Esophagus squamous epithelium (tissue), 5 donors: ENCODE data around the gene SEMA4C. TPM values are rescaled to one million over a fixed set of nuclear protein-coding genes. Genes with fewer than 3 reads are reported as not detected.

Source experiments
- DNase-seq: peaks from one replicate; lab custom pipeline; 2025; lab: John Stamatoyannopoulos, UW
- H3K27ac ChIP-seq, 4 donors: fragments of 200-600 bp; sonication (generic); one replicate each; pipeline ENCODE4 v1.5.1; 2016 to 2019; ENCODE audit warnings: mild to moderate bottlenecking in 1 of 4
- H3K27me3 ChIP-seq, 4 donors: fragments of 200-600 bp; sonication (generic); 1 replicate in 3 of 4; 2 replicates in 1 of 4; pipeline versions ENCODE4 v1.5.1 to v1.6.0; 2017 to 2021; ENCODE audit warnings: antibody characterized with exemption in 1 of 4
- H3K36me3 ChIP-seq, 3 donors: fragments of 200-600 bp; sonication (generic); one replicate each; pipeline ENCODE4 v1.5.1; 2016 to 2019
- H3K4me1 ChIP-seq, 3 donors: fragments of 200-600 bp; sonication (generic); one replicate each; pipeline ENCODE4 v1.5.1; 2017 to 2019
- H3K4me3 ChIP-seq, 4 donors: fragments of 200-600 bp; sonication (generic); 1 replicate in 3 of 4; 2 replicates in 1 of 4; pipeline ENCODE4 v1.5.1; 2016 to 2019; ENCODE audit warnings: mild to moderate bottlenecking in 2 of 4, moderate library complexity in 1 of 4
- H3K9me3 ChIP-seq, 3 donors: fragments of 200-600 bp; sonication (generic); one replicate each; pipeline ENCODE4 v1.5.1; 2016 to 2019
- CTCF ChIP-seq, 6 experiments: fragments of 450-650 bp in 4 of 6; fragments of 200-600 bp in 2 of 6; sonication (generic) in 2 of 6; IDR thresholded peaks; one replicate each; pipeline ENCODE4 v1.5.1; 2016 to 2019; ENCODE audit warnings: antibody characterized with exemption in 6 of 6, mild to moderate bottlenecking in 4 of 6, moderate library complexity in 4 of 6
- POLR2A ChIP-seq, 4 donors: fragments of 450-650 bp; IDR thresholded peaks; one replicate each; pipeline ENCODE4 v1.6.1; 2017; ENCODE audit warnings: antibody characterized with exemption in 4 of 4, mild to moderate bottlenecking in 4 of 4, moderate library complexity in 3 of 4
- WGBS, 2 donors: methylation state at CpG; one replicate each; pipeline ENCODE4 v1.1.5; 2018; 5-methylcytosine and 5-hydroxymethylcytosine counted together
- intact Hi-C: fragments of 100-400 bp; cut with DNase I; formaldehyde crosslinking; loops from one replicate; pipeline ENCODE4 v1.15.0; 2022
- total RNA-seq, 4 donors: library from RNA; depleted of rRNA; stranded (reverse); fragments of >200 nt; gene quantifications; one replicate each; pipeline ENCODE4 v1.1.0, GENCODE V29; 2016
- donor health status: DM: yes; HTN: yes; CAD: no.

SEMA4C gene
- total RNA-seq, 4 donors from 2014 or later: 7.4 to 23.8 (median 12.8) TPM

- intact Hi-C loops: loop anchor here (5.0 kb wide), 1 partner anchor 35 kb away; no protein-coding TSS in a partner anchor
- H3K36me3 ChIP-seq: peaks cover 0 to 21% (median 3%) of the 10 kb centered on the region in 3 donors
- WGBS, 2 donors: 11 to 17% methylated on average over 2 to 13 of the region's 89 CpGs
- no peak for DNase-seq
- H3K9me3 ChIP-seq: no peaks in the 10 kb centered on the region
- no peak for TF ChIP-seq POLR2A (IDR thresholded peaks at IDR 0.05)
- TF ChIP-seq CTCF (IDR thresholded peaks at IDR 0.05): no peak
- peaks cover 23 to 54% (median 32%) of the 10 kb centered on the region in 3 donors for H3K4me1 ChIP-seq
- no peaks in the 10 kb centered on the region for H3K27me3 ChIP-seq
- peak overlapping the region; percentile 63 to 91 (median 75) for H3K4me3 ChIP-seq
- H3K27ac ChIP-seq: peak overlapping the region in 3 of 4 donors; percentile 91 to 99 (median 98)
Measured at GRCh38 chr2:96816836-96817702, 52.8 kb downstream of the SEMA4C start.

DNA sequence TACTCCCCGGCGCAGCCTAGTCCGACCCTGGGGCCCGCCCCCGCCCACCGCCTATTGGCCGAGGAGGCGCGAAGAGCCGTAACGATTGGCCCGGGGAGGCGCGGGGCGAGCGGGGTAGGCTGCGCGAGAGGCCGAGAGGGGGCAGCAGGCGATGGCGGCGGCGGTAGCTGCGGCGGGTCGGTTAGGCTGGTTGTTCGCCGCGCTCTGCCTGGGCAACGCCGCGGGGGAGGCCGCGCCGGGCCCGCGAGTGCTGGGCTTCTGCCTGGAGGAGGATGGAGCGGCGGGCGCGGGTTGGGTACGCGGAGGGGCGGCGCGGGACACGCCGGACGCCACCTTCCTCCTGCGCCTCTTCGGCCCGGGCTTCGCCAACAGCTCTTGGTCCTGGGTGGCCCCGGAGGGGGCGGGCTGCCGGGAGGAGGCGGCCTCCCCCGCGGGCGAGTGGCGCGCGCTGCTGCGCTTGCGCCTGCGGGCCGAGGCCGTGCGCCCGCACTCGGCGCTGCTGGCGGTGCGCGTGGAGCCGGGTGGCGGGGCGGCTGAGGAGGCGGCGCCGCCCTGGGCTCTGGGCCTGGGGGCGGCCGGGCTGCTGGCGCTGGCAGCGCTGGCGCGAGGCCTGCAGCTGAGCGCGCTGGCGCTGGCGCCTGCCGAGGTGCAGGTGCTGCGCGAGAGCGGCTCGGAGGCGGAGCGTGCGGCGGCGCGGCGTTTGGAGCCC lies 53.6 kb downstream of the SEMA4C start, which contains the start of gene CNNM3:
Gene CNNM3, plus strand, starts transcription at position 142 of the 709 bp plus-strand sequence. Its CDS starts 10 bp downstream, at position 152.
- DNase-seq: peak; percentile 60
- TF ChIP-seq POLR2A (IDR thresholded peaks at IDR 0.05): peak in 3 of 4 donors; percentile 26 to 88 (median 70)
- TF ChIP-seq CTCF (IDR thresholded peaks at IDR 0.05): peak; percentile 48 to 77 (median 66)
- intact Hi-C loops: loop anchor here (5.0 kb wide), 1 partner anchor 36 kb away; no protein-coding TSS in a partner anchor
- WGBS, 2 donors: no CpG with 5 or more reads among the region's 103 CpGs
- Histone ChIP-seq H3K4me3 (peak within 1 kb of the TSS; percentile 63 to 91 (median 75)), H3K4me1 (peaks cover 23 to 51% (median 32%) of the 10 kb centered on the region in 3 donors), H3K27me3 (no peaks in the 10 kb centered on the region), H3K9me3 (no peaks in the 10 kb centered on the region), H3K36me3 (peaks cover 0 to 25% (median 3%) of the 10 kb centered on the region in 3 donors), H3K27ac (peak within 1 kb of the TSS; percentile 87 to 99 (median 94))

- WGBS, 2 donors: 2% methylated on average over 18 to 24 of the region's 60 CpGs
- H3K4me1 ChIP-seq: peaks cover 20 to 44% (median 32%) of the 10 kb centered on the region in 3 donors
- H3K27me3 ChIP-seq: no peaks in the 10 kb centered on the region
- peak in 1 of 6 experiments; percentile 9 for TF ChIP-seq CTCF (IDR thresholded peaks at IDR 0.05)
- TF ChIP-seq POLR2A (IDR thresholded peaks at IDR 0.05): no peak
- peak overlapping the region; percentile 87 to 99 (median 94) for H3K27ac ChIP-seq
- H3K36me3 ChIP-seq: peaks cover 0 to 32% (median 0%) of the 10 kb centered on the region in 3 donors
- intact Hi-C loops: loop anchor here (5.0 kb wide), 1 partner anchor 37 kb away; no protein-coding TSS in a partner anchor
- no peaks in the 10 kb centered on the region for H3K9me3 ChIP-seq
- H3K4me3 ChIP-seq: peak overlapping the region; percentile 63 to 91 (median 75)
- DNase-seq: no peak
Measured at GRCh38 chr2:96815326-96816126, 54.4 kb downstream of the SEMA4C start.

GRCh38 chr2:96813656-96814055 lies 56.2 kb downstream of the SEMA4C start:
- 75 to 88% methylated on average over 4 of the region's 4 CpGs for WGBS, 2 donors
- Histone ChIP-seq H3K4me3 (no peak overlapping the region), H3K36me3 (peaks cover 0 to 39% (median 5%) of the 10 kb centered on the region in 3 donors), H3K27me3 (no peaks in the 10 kb centered on the region), H3K4me1 (peaks cover 11 to 25% (median 19%) of the 10 kb centered on the region in 3 donors), H3K27ac (no peak overlapping the region), H3K9me3 (no peaks in the 10 kb centered on the region)
- intact Hi-C loops: no loop called here
- no peak for DNase-seq
- TF ChIP-seq POLR2A (IDR thresholded peaks at IDR 0.05): no peak
- no peak for TF ChIP-seq CTCF (IDR thresholded peaks at IDR 0.05)
